GM12872 (cell line): ENCODE measurements around the gene TRIM62.

Source experiments
- CTCF ChIP-seq: IDR thresholded peaks from 3 replicates; pipeline ENCODE4 v1.5.1; 2011; ENCODE audit warnings: low read depth, mild to moderate bottlenecking, low read length, moderate library complexity; ENCODE audit not compliant: insufficient read depth

The TRIM62 gene

GRCh38 chr1:33188572-33189275 lies 6.9 kb upstream of the TRIM62 start:
- no peak for TF ChIP-seq CTCF

- no peak for TF ChIP-seq CTCF
Observed at GRCh38 chr1:33186936-33187335, 5.1 kb upstream of the TRIM62 start.

- no peak for TF ChIP-seq CTCF
Observed at GRCh38 chr1:33185541-33185940, 3.7 kb upstream of the TRIM62 start.

- TF ChIP-seq CTCF = no peak
Observed at GRCh38 chr1:33183306-33183705, 1.5 kb upstream of the TRIM62 start.

- no peak for TF ChIP-seq CTCF
Observed at GRCh38 chr1:33182896-33183295, 1.1 kb upstream of the TRIM62 start.

GRCh38 chr1:33182401-33182841 lies 578 bp upstream of the TRIM62 start:
- TF ChIP-seq CTCF = no peak

- no peak for TF ChIP-seq CTCF
Observed at GRCh38 chr1:33180911-33181890, 642 bp downstream of the TRIM62 start.
